ENCODE results near the gene MS4A15.
A peak's percentile ranks its signal among the peaks of the same experiment; 100 is the strongest.

Gene MS4A15

GRCh38 chr11:60761436-60762190, 4.9 kb downstream of the MS4A15 start:
- ChIA-PET CTCF (interaction anchor here (1.3 to 10.0 kb wide), 5 partner anchors 11 to 53 kb away, joined by 3 to 100 read pairs (median 7); no protein-coding TSS in a partner anchor), POLR2A (no interaction called here)
- no peaks in the 10 kb centered on the region for H3K36me3 ChIP-seq (ENCODE audit: control insufficient read depth in 4 of 4, insufficient read depth in 4 of 4, low read length in 3 of 4)
- WGBS (ENCODE audit: insufficient coverage) = 100% methylated on average over 2 of the region's 4 CpGs
- no peak overlapping the region for H3K4me3 ChIP-seq (ENCODE audit: control insufficient read depth in 1 of 7, extremely low read depth in 1 of 7, insufficient read depth in 4 of 7, low read depth in 2 of 7, low read length in 6 of 7)
- peak in 2 of 3 donors; percentile 19 for DNase-seq
- no peaks in the 10 kb centered on the region for H3K9me3 ChIP-seq (ENCODE audit: control extremely low read depth in 1 of 5, control insufficient read depth in 4 of 5, insufficient read depth in 2 of 5, low read depth in 1 of 5, low read length in 4 of 5)
- no peak overlapping the region for H3K27ac ChIP-seq (ENCODE audit: insufficient read depth in 1 of 2, low read depth in 1 of 2, low read length in 2 of 2, poor library complexity in 1 of 2, severe bottlenecking in 2 of 2)
- peaks cover 4 to 22% (median 16%) of the 10 kb centered on the region in 4 experiments for H3K4me1 ChIP-seq (ENCODE audit: control extremely low read depth in 1 of 4, control insufficient read depth in 4 of 4, insufficient read depth in 4 of 4, low read length in 3 of 4)
- no peaks in the 10 kb centered on the region for H3K27me3 ChIP-seq (replicated peaks in 2 of 5; ENCODE audit: control insufficient read depth in 4 of 5, insufficient read depth in 5 of 5, low read length in 4 of 5)

GRCh38 chr11:60762851-60763691, 6.4 kb downstream of the MS4A15 start:
- Histone ChIP-seq H3K27ac (ENCODE audit: insufficient read depth in 1 of 2, low read depth in 1 of 2, low read length in 2 of 2, poor library complexity in 1 of 2, severe bottlenecking in 2 of 2) (no peak overlapping the region), H3K27me3 (replicated peaks in 2 of 5; ENCODE audit: control insufficient read depth in 4 of 5, insufficient read depth in 5 of 5, low read length in 4 of 5) (peaks cover 0 to 4% (median 0%) of the 10 kb centered on the region in 5 experiments), H3K9me3 (ENCODE audit: control extremely low read depth in 1 of 5, control insufficient read depth in 4 of 5, insufficient read depth in 2 of 5, low read depth in 1 of 5, low read length in 4 of 5) (no peaks in the 10 kb centered on the region), H3K4me1 (ENCODE audit: control extremely low read depth in 1 of 4, control insufficient read depth in 4 of 4, insufficient read depth in 4 of 4, low read length in 3 of 4) (peaks cover 4 to 22% (median 16%) of the 10 kb centered on the region in 4 experiments), H3K4me3 (ENCODE audit: control insufficient read depth in 1 of 7, extremely low read depth in 1 of 7, insufficient read depth in 4 of 7, low read depth in 2 of 7, low read length in 6 of 7) (no peak overlapping the region), H3K36me3 (ENCODE audit: control insufficient read depth in 4 of 4, insufficient read depth in 4 of 4, low read length in 3 of 4) (no peaks in the 10 kb centered on the region)
- POLR2A ChIA-PET = no interaction called here
- CTCF ChIA-PET = interaction anchor here (0.7 to 10.0 kb wide), 16 partner anchors 8 to 497 kb away, joined by 3 to 100 read pairs (median 3); partner anchors contain the start of genes MS4A8 and TMEM132A
- WGBS (ENCODE audit: insufficient coverage) = 77% methylated on average over 11 of the region's 11 CpGs
- DNase-seq = peak; percentile 22 to 42 (median 38)

- Histone ChIP-seq H3K4me1 (ENCODE audit: control extremely low read depth in 1 of 4, control insufficient read depth in 4 of 4, insufficient read depth in 4 of 4, low read length in 3 of 4) (peaks cover 4 to 22% (median 14%) of the 10 kb centered on the region in 4 experiments), H3K9me3 (ENCODE audit: control extremely low read depth in 1 of 5, control insufficient read depth in 4 of 5, insufficient read depth in 2 of 5, low read depth in 1 of 5, low read length in 4 of 5) (no peaks in the 10 kb centered on the region), H3K36me3 (ENCODE audit: control insufficient read depth in 4 of 4, insufficient read depth in 4 of 4, low read length in 3 of 4) (no peaks in the 10 kb centered on the region), H3K4me3 (ENCODE audit: control insufficient read depth in 1 of 7, extremely low read depth in 1 of 7, insufficient read depth in 4 of 7, low read depth in 2 of 7, low read length in 6 of 7) (no peak overlapping the region), H3K27ac (ENCODE audit: insufficient read depth in 1 of 2, low read depth in 1 of 2, low read length in 2 of 2, poor library complexity in 1 of 2, severe bottlenecking in 2 of 2) (no peak overlapping the region), H3K27me3 (replicated peaks in 2 of 5; ENCODE audit: control insufficient read depth in 4 of 5, insufficient read depth in 5 of 5, low read length in 4 of 5) (peaks cover 0 to 4% (median 0%) of the 10 kb centered on the region in 5 experiments)
- WGBS (ENCODE audit: insufficient coverage) = 93% methylated on average over 8 of the region's 11 CpGs
- no peak for DNase-seq
- CTCF ChIA-PET = interaction anchor here (1.0 to 10.0 kb wide), 13 partner anchors 9 to 498 kb away, joined by 3 to 100 read pairs (median 4); no protein-coding TSS in a partner anchor
- POLR2A ChIA-PET = no interaction called here
These were observed 7.2 kb downstream of the MS4A15 start for GRCh38 chr11:60763692-60764369.

DNA sequence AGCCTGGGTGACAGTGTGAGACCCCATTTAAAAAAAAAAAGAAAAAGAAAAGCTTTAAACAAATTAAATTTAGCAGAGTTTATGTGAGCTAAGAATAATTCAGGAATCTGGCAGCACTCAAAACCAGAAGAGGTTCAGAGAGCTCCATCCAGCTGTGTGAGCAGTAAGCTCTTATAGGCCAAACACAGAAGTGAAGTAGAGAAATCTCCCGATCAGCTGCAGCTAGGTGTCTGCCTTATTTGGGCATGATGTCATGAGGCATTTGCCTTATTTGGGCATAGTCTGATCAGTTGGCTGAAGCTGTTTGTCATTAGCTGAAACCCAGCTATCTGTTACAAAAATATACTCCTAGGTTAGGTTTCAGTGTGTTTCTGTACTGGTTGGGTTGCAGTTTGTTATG, 8.2 kb downstream of the MS4A15 start:
- Histone ChIP-seq H3K9me3 (ENCODE audit: control extremely low read depth in 1 of 5, control insufficient read depth in 4 of 5, insufficient read depth in 2 of 5, low read depth in 1 of 5, low read length in 4 of 5) (no peaks in the 10 kb centered on the region), H3K27ac (ENCODE audit: insufficient read depth in 1 of 2, low read depth in 1 of 2, low read length in 2 of 2, poor library complexity in 1 of 2, severe bottlenecking in 2 of 2) (no peak overlapping the region), H3K36me3 (ENCODE audit: control insufficient read depth in 4 of 4, insufficient read depth in 4 of 4, low read length in 3 of 4) (no peaks in the 10 kb centered on the region), H3K4me3 (ENCODE audit: control insufficient read depth in 1 of 7, extremely low read depth in 1 of 7, insufficient read depth in 4 of 7, low read depth in 2 of 7, low read length in 6 of 7) (no peak overlapping the region), H3K4me1 (ENCODE audit: control extremely low read depth in 1 of 4, control insufficient read depth in 4 of 4, insufficient read depth in 4 of 4, low read length in 3 of 4) (peaks cover 4 to 14% (median 6%) of the 10 kb centered on the region in 4 experiments), H3K27me3 (replicated peaks in 2 of 5; ENCODE audit: control insufficient read depth in 4 of 5, insufficient read depth in 5 of 5, low read length in 4 of 5) (peaks cover 0 to 4% (median 0%) of the 10 kb centered on the region in 5 experiments)
- ChIA-PET POLR2A (no interaction called here), CTCF (interaction anchor here (0.8 to 10.0 kb wide), 8 partner anchors 10 to 419 kb away, joined by 3 to 100 read pairs (median 4); no protein-coding TSS in a partner anchor)
- 40% methylated on average over 1 of the region's 1 CpG for WGBS (ENCODE audit: insufficient coverage)
- DNase-seq = peak in 1 of 3 donors; percentile 12

DNA sequence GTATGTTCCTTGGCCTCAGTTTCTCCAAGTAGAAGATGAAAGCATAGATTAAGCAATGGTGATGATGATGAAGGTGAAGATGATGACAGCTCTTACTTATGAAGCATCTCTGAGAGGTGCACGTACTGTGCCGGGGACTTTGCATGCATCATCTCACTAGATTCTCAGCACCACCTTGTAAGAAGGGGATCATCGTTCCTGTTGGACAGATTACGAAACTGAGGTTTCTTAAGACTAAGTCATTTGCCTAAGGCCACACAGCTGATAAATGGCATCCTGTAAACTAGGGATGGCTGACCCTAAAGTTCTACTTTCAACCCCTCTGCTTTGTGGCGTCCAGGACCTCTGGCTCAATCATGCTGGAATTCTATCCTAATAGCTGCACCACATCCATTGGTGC, 8.7 kb downstream of the MS4A15 start:
- Histone ChIP-seq H3K9me3 (ENCODE audit: control extremely low read depth in 1 of 5, control insufficient read depth in 4 of 5, insufficient read depth in 2 of 5, low read depth in 1 of 5, low read length in 4 of 5) (no peaks in the 10 kb centered on the region), H3K36me3 (ENCODE audit: control insufficient read depth in 4 of 4, insufficient read depth in 4 of 4, low read length in 3 of 4) (no peaks in the 10 kb centered on the region), H3K4me1 (ENCODE audit: control extremely low read depth in 1 of 4, control insufficient read depth in 4 of 4, insufficient read depth in 4 of 4, low read length in 3 of 4) (peaks cover 0 to 9% (median 2%) of the 10 kb centered on the region in 4 experiments), H3K27me3 (replicated peaks in 2 of 5; ENCODE audit: control insufficient read depth in 4 of 5, insufficient read depth in 5 of 5, low read length in 4 of 5) (peaks cover 0 to 4% (median 0%) of the 10 kb centered on the region in 5 experiments), H3K27ac (ENCODE audit: insufficient read depth in 1 of 2, low read depth in 1 of 2, low read length in 2 of 2, poor library complexity in 1 of 2, severe bottlenecking in 2 of 2) (no peak overlapping the region), H3K4me3 (ENCODE audit: control insufficient read depth in 1 of 7, extremely low read depth in 1 of 7, insufficient read depth in 4 of 7, low read depth in 2 of 7, low read length in 6 of 7) (no peak overlapping the region)
- ChIA-PET POLR2A (no interaction called here), CTCF (interaction anchor here (0.7 to 10.0 kb wide), 8 partner anchors 9 to 420 kb away, joined by 3 to 100 read pairs (median 4); partner anchors contain the start of gene MS4A15)
- WGBS (ENCODE audit: insufficient coverage) = 91% methylated on average over 5 of the region's 5 CpGs
- DNase-seq = no peak

DNA sequence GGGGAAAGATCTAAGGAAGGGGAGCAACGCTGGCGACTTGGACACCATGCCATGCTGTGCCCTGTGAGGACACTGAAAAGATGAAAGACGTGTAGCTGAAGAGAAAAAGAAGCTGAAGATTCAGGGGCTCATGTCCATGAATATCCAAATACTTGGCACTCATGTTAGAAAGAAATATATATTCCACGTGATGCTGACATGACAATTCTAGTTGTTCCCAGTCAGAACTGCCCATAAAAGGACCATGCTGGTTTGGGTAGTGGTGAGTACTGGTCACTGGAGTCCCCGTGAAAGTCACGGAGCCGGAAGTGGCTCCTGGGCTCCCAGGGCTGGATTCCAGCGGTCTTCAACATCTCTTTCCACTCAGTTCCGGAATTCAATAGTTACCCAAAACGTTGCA, 9.9 kb downstream of the MS4A15 start:
- WGBS (ENCODE audit: insufficient coverage) = 100% methylated on average over 6 of the region's 10 CpGs
- Histone ChIP-seq H3K27me3 (replicated peaks in 2 of 5; ENCODE audit: control insufficient read depth in 4 of 5, insufficient read depth in 5 of 5, low read length in 4 of 5) (peaks cover 0 to 4% (median 0%) of the 10 kb centered on the region in 5 experiments), H3K4me1 (ENCODE audit: control extremely low read depth in 1 of 4, control insufficient read depth in 4 of 4, insufficient read depth in 4 of 4, low read length in 3 of 4) (peaks cover 0 to 2% (median under 1%) of the 10 kb centered on the region in 4 experiments), H3K4me3 (ENCODE audit: control insufficient read depth in 1 of 7, extremely low read depth in 1 of 7, insufficient read depth in 4 of 7, low read depth in 2 of 7, low read length in 6 of 7) (no peak overlapping the region), H3K27ac (ENCODE audit: insufficient read depth in 1 of 2, low read depth in 1 of 2, low read length in 2 of 2, poor library complexity in 1 of 2, severe bottlenecking in 2 of 2) (no peak overlapping the region), H3K9me3 (ENCODE audit: control extremely low read depth in 1 of 5, control insufficient read depth in 4 of 5, insufficient read depth in 2 of 5, low read depth in 1 of 5, low read length in 4 of 5) (no peaks in the 10 kb centered on the region), H3K36me3 (ENCODE audit: control insufficient read depth in 4 of 4, insufficient read depth in 4 of 4, low read length in 3 of 4) (no peaks in the 10 kb centered on the region)
- DNase-seq = no peak
- POLR2A ChIA-PET = no interaction called here
- CTCF ChIA-PET = interaction anchor here (0.9 to 10.0 kb wide), 4 partner anchors 8 to 122 kb away, joined by 3 to 100 read pairs (median 3); no protein-coding TSS in a partner anchor
